GM12878 (cell line): Measurements from ENCODE around the gene BRCA1. TPM values are rescaled to one million over a fixed set of nuclear protein-coding genes. Genes with fewer than 3 reads are reported as not detected.
"Not testable (repeated sequence)": the region's sequence is repeated elsewhere in the genome, so short reads cannot be mapped to it uniquely, and the experiment has no call there.

ENCODE experiments used
- ATAC-seq: fragments of 200-7000 bp; cut with Tn5 transposase; 3 replicates; pipeline ENCODE4 v1.9.1; 2020; ENCODE audit warnings: mild to moderate bottlenecking, moderate library complexity
- BruUV-seq: library from RNA; stranded (reverse); fragments of 400-500 nt; replicated peaks from 2 replicates; lab custom pipeline; 2021; lab: Mats Ljungman, UMichigan
- CTCF ChIA-PET: fragments of 300-600 bp; sonication (Branson Sonifier 250); formaldehyde crosslinking; extraction: SDS; loops from one replicate; lab custom pipeline; 2021; ENCODE audit warnings: inconsistent platforms; lab: Yijun Ruan, JAX
- POLR2A ChIA-PET: fragments of 350-600 bp; formaldehyde crosslinking; extraction: SDS; loops from one replicate; lab custom pipeline; 2021; ENCODE audit warnings: inconsistent platforms; lab: Charles Lee
- RAD21 ChIA-PET: fragments of 300-600 bp; sonication (Branson Sonifier 250); formaldehyde crosslinking; loops from one replicate; lab custom pipeline; 2023; ENCODE audit warnings: antibody characterized with exemption; ENCODE audit not compliant: unreplicated experiment; lab: Charles Lee
- SMC1A ChIA-PET: fragments of 300-600 bp; sonication (Branson Sonifier 250); formaldehyde crosslinking; loops from one replicate; lab custom pipeline; 2023; ENCODE audit not compliant: unreplicated experiment, uncharacterized antibody; lab: Charles Lee
- DNase-seq: peaks from one replicate; pipeline ENCODE4 v3.0.0-alpha.2; 2011; ENCODE audit warnings: low read depth, low spot score
- FAIRE-seq: peaks from 3 replicates; lab custom pipeline; 2011; peaks lifted over from hg19 to GRCh38; lab: Jason Lieb, UNC
- H2AFZ ChIP-seq: 2 replicates; pipeline ENCODE4 v1.6.0; 2011; ENCODE audit warnings: low read depth, low read length, control low read depth; ENCODE audit not compliant: control insufficient read depth
- H3K27ac ChIP-seq: 2 replicates; pipeline ENCODE4 v1.5.1; 2011; ENCODE audit warnings: control low read depth; ENCODE audit not compliant: control insufficient read depth, insufficient read depth
- H3K27me3 ChIP-seq, 2 experiments: replicated peaks in 1 of 2; 2 replicates each; pipeline versions ENCODE4 v1.6.0 to v1.6.1; 2011; ENCODE audit warnings: low read length in 1 of 2; ENCODE audit not compliant: control insufficient read depth in 2 of 2, insufficient read depth in 2 of 2
- H3K36me3 ChIP-seq, 2 experiments: 2 replicates each; pipeline ENCODE4 v1.5.1; 2011; ENCODE audit warnings: low read length in 1 of 2; ENCODE audit not compliant: control insufficient read depth in 2 of 2, insufficient read depth in 2 of 2
- H3K4me1 ChIP-seq: 2 replicates; pipeline ENCODE4 v1.6.1; 2011; ENCODE audit warnings: mild to moderate bottlenecking, low read length, moderate library complexity, mixed read lengths; ENCODE audit not compliant: control insufficient read depth, insufficient read depth
- H3K4me2 ChIP-seq: 2 replicates; pipeline ENCODE4 v1.6.0; 2011; ENCODE audit warnings: control low read depth; ENCODE audit not compliant: control insufficient read depth, insufficient read depth
- H3K4me3 ChIP-seq: fragments of 200-600 bp; sonication (generic); 2 replicates; pipeline ENCODE4 v1.5.1; 2016
- H3K79me2 ChIP-seq: 2 replicates; pipeline ENCODE4 v1.6.0; 2011; ENCODE audit warnings: low read length; ENCODE audit not compliant: control insufficient read depth, insufficient read depth
- H3K9ac ChIP-seq: 2 replicates; pipeline ENCODE4 v1.8.0; 2011; ENCODE audit warnings: low read length, control low read depth, mixed read lengths; ENCODE audit not compliant: control insufficient read depth, insufficient read depth
- H3K9me3 ChIP-seq: replicated peaks from 3 replicates; pipeline ENCODE4 v1.5.1; 2011; ENCODE audit warnings: mild to moderate bottlenecking, low read length; ENCODE audit not compliant: control insufficient read depth, insufficient read depth
- H4K20me1 ChIP-seq: 2 replicates; pipeline ENCODE4 v1.6.0; 2011; ENCODE audit not compliant: control insufficient read depth, insufficient read depth
- FOXK2 ChIP-seq: fragments of 450-650 bp; IDR thresholded peaks from 2 replicates; pipeline ENCODE4 v1.6.1; 2017; ENCODE audit warnings: mild to moderate bottlenecking, moderate library complexity
- NKRF ChIP-seq: fragments of 450-650 bp; conservative IDR thresholded peaks from 2 replicates; pipeline ENCODE4 v1.6.1; 2017; ENCODE audit warnings: mild to moderate bottlenecking, moderate library complexity
- SPI1 ChIP-seq: IDR thresholded peaks from 2 replicates; pipeline ENCODE4 v1.6.1; 2011; ENCODE audit warnings: low read depth, mild to moderate bottlenecking, low read length, moderate library complexity, borderline replicate concordance; ENCODE audit not compliant: insufficient read depth
- WGBS: methylation state at CpG from one replicate; pipeline ENCODE4 v1.1.6; 2016; ENCODE audit warnings: low lambda C conversion rate; ENCODE audit not compliant: insufficient replicate concordance, insufficient coverage; ENCODE audit errors: missing lambda C conversion rate; 5-methylcytosine and 5-hydroxymethylcytosine counted together
- in situ Hi-C: fragments of 300-500 bp; cut with MboI; formaldehyde crosslinking; loops from 9 replicates; pipeline ENCODE4 v1.14.3; 2018; ENCODE audit warnings: mixed read lengths
- intact Hi-C: fragments of 100-400 bp; cut with micrococcal nuclease; formaldehyde crosslinking; loops from one replicate; pipeline ENCODE4 v1.14.2; 2022; ENCODE audit not compliant: unreplicated experiment
- polyA plus RNA-seq, 11 experiments: library from polyadenylated mRNA; depleted of rRNA in 4 of 11; unstranded in 6 of 11; stranded (reverse) in 5 of 11; fragments of >200 nt; fragmentation: Nextera tagmentation in 4 of 11; fragmentation: Illumina TruSeq in 1 of 11; extraction: Ambion mirVana in 4 of 11; extraction: Trizol in 1 of 11; gene quantifications; 1 replicate in 1 of 11; 2 replicates in 10 of 11; pipeline versions ENCODE4 v1.2.1 to v1.2.3, GENCODE V29; 2011 to 2016; ENCODE audit warnings: inconsistent platforms in 2 of 11, missing spikeins in 2 of 11, low read depth in 1 of 11
- total RNA-seq, 4 experiments: library from RNA; depleted of rRNA in 3 of 4; stranded (reverse); fragments of >200 nt in 3 of 4; fragmentation: Illumina TruSeq in 1 of 4; extraction: Trizol in 1 of 4; gene quantifications; 2 replicates each; pipeline versions ENCODE4 v1.2.1 to v1.2.3, GENCODE V29; 2013 to 2021

Gene BRCA1
- total and polyA plus RNA-seq, 10 of the 15 experiments (the other 5 are each of a cell fraction or from before 2014, with no cell fraction given): 16.8 to 71.2 (median 44.2) TPM

DNA sequence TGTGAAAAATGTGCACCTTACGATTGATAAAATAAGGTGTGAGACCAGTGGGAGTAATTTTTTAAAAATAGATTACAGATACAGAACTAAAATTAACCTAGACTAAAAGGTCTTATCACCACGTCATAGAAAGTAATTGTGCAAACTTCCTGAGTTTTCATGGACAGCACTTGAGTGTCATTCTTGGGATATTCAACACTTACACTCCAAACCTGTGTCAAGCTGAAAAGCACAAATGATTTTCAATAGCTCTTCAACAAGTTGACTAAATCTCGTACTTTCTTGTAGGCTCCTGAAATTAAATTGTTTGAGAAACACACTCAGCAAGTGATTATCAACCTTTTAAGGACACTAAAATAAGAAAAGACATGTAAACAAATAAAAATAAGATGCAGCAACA is 20.5 kb downstream of the BRCA1 start:
- in situ Hi-C loops: no loop called here
- CTCF ChIA-PET: no interaction called here
- no peaks in the 10 kb centered on the region; a peak in 2 of 4 replicates for H3K36me3 ChIP-seq
- intact Hi-C loops: no loop called here
- TF ChIP-seq NKRF (no peak), SPI1 (no peak), FOXK2 (no peak)
- H3K4me1 ChIP-seq: no peaks in the 10 kb centered on the region
- WGBS: 84% methylated on average over 3 of the region's 3 CpGs
- no peak overlapping the region for H3K27ac ChIP-seq
- BruUV-seq: no TSS peak
- DNase-seq: no peak
- H3K4me3 ChIP-seq: no peak overlapping the region
- no peak overlapping the region for H3K4me2 ChIP-seq
- POLR2A ChIA-PET: interaction anchor here (0.7 kb wide), 1 partner anchor 10 kb away, joined by 3 read pairs; no protein-coding TSS in a partner anchor
- SMC1A ChIA-PET: no interaction called here
- no peak for ATAC-seq
- H2AFZ ChIP-seq: no peak overlapping the region
- no peaks in the 10 kb centered on the region for H4K20me1 ChIP-seq
- peak; percentile 80 for FAIRE-seq
- no peak overlapping the region for H3K9ac ChIP-seq
- H3K27me3 ChIP-seq: no peaks in the 10 kb centered on the region
- H3K9me3 ChIP-seq: no peaks in the 10 kb centered on the region
- RAD21 ChIA-PET: no interaction called here
- H3K79me2 ChIP-seq: no peaks in the 10 kb centered on the region

DNA sequence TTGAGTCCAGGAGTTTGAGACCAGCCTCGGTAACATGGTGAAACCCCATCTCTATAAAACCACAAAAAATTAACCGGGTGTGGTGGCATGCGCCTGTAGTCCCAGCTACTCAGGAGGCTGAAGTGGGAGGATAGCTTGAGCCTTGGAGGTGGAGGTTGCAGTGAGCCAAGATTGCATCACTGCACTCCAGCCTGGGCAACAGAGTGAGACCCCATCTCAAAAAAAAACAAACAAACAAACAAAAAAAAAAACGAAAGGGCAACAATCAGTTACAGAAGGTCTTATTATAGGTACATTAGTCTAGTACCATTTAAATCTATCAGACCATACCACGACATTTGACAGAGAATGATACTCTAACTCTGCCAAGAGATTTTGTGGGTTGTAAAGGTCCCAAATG is 29.8 kb downstream of the BRCA1 start:
- POLR2A ChIA-PET, intact Hi-C loops, H3K4me2 ChIP-seq, in situ Hi-C loops, H3K36me3 ChIP-seq, DNase-seq, H4K20me1 ChIP-seq, H3K79me2 ChIP-seq, H3K27me3 ChIP-seq, RAD21 ChIA-PET, H3K9me3 ChIP-seq, H3K4me3 ChIP-seq, BruUV-seq, FAIRE-seq, H3K27ac ChIP-seq, SMC1A ChIA-PET, CTCF ChIA-PET, H3K4me1 ChIP-seq, H3K9ac ChIP-seq, H2AFZ ChIP-seq, ATAC-seq: not testable (repeated sequence)
- WGBS: 80% methylated on average over 5 of the region's 5 CpGs
